ENCODE measurements around the gene ZNF503. TPM values are rescaled to one million over a fixed set of nuclear protein-coding genes. Genes with fewer than 3 reads are reported as not detected.

The ZNF503 gene
- total RNA-seq, 1 donor from 2014 or later = 8.9 TPM

GRCh38 chr10:75436896-75437295 lies 35.3 kb upstream of the ZNF503 start:
- peaks cover 12% of the 10 kb centered on the region for H3K36me3 Mint-ChIP-seq (ENCODE audit: low read depth, unreplicated experiment)
- H3K27me3 Mint-ChIP-seq (ENCODE audit: unreplicated experiment) = peaks cover 3% of the 10 kb centered on the region
- H3K27ac Mint-ChIP-seq (ENCODE audit: unreplicated experiment) = no peak overlapping the region
- no peak for DNase-seq (ENCODE audit: low spot score)
- TF ChIP-seq, protein P1, sequence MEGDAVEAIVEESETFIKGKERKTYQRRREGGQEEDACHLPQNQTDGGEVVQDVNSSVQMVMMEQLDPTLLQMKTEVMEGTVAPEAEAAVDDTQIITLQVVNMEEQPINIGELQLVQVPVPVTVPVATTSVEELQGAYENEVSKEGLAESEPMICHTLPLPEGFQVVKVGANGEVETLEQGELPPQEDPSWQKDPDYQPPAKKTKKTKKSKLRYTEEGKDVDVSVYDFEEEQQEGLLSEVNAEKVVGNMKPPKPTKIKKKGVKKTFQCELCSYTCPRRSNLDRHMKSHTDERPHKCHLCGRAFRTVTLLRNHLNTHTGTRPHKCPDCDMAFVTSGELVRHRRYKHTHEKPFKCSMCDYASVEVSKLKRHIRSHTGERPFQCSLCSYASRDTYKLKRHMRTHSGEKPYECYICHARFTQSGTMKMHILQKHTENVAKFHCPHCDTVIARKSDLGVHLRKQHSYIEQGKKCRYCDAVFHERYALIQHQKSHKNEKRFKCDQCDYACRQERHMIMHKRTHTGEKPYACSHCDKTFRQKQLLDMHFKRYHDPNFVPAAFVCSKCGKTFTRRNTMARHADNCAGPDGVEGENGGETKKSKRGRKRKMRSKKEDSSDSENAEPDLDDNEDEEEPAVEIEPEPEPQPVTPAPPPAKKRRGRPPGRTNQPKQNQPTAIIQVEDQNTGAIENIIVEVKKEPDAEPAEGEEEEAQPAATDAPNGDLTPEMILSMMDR (IDR thresholded peaks at IDR 0.05; ENCODE audit: unreplicated experiment) = no peak
- peaks cover 31% of the 10 kb centered on the region for H3K4me1 Mint-ChIP-seq (ENCODE audit: unreplicated experiment)
- no peak overlapping the region for H3K4me3 Mint-ChIP-seq (ENCODE audit: unreplicated experiment)
- H3K9me3 Mint-ChIP-seq (ENCODE audit: unreplicated experiment) = no peaks in the 10 kb centered on the region

- no peaks in the 10 kb centered on the region for H3K9me3 Mint-ChIP-seq (ENCODE audit: unreplicated experiment)
- peaks cover 35% of the 10 kb centered on the region for H3K4me1 Mint-ChIP-seq (ENCODE audit: unreplicated experiment)
- peaks cover 12% of the 10 kb centered on the region for H3K36me3 Mint-ChIP-seq (ENCODE audit: low read depth, unreplicated experiment)
- TF ChIP-seq, protein P1 (IDR thresholded peaks at IDR 0.05; ENCODE audit: unreplicated experiment) = no peak
- H3K4me3 Mint-ChIP-seq (ENCODE audit: unreplicated experiment) = no peak overlapping the region
- peaks cover 4% of the 10 kb centered on the region for H3K27me3 Mint-ChIP-seq (ENCODE audit: unreplicated experiment)
- H3K27ac Mint-ChIP-seq (ENCODE audit: unreplicated experiment) = no peak overlapping the region
- DNase-seq (ENCODE audit: low spot score) = no peak
Measured at GRCh38 chr10:75435291-75435690, 33.7 kb upstream of the ZNF503 start.

DNA sequence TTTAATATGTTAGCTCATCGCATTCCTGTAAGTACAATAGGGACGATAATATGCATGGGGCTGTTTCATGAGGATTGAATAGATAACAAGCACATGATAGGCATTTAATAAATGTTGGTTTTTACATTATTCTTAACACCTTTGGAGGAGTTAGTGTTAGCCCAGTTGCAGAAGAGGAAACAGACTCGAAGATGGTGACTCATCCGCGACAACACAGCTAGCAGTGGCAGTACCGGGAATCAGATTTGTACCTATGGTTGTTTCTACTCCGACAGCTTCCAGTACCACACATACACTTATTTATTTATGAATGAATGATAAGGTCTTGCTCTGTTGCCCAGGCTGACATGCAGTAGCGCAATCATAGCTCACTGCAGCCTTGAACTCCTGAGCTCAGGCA lies 32.7 kb upstream of the ZNF503 start:
- TF ChIP-seq, protein P1 (IDR thresholded peaks at IDR 0.05; ENCODE audit: unreplicated experiment) = no peak
- Mint-ChIP-seq H3K36me3 (ENCODE audit: low read depth, unreplicated experiment) (peaks cover 2% of the 10 kb centered on the region), H3K4me3 (ENCODE audit: unreplicated experiment) (no peak overlapping the region), H3K27me3 (ENCODE audit: unreplicated experiment) (peaks cover 3% of the 10 kb centered on the region), H3K27ac (ENCODE audit: unreplicated experiment) (no peak overlapping the region), H3K9me3 (ENCODE audit: unreplicated experiment) (no peaks in the 10 kb centered on the region), H3K4me1 (ENCODE audit: unreplicated experiment) (peaks cover 41% of the 10 kb centered on the region)
- no peak for DNase-seq (ENCODE audit: low spot score)

- Mint-ChIP-seq H3K4me1 (ENCODE audit: unreplicated experiment) (peaks cover 51% of the 10 kb centered on the region), H3K27ac (ENCODE audit: unreplicated experiment) (no peak overlapping the region), H3K9me3 (ENCODE audit: unreplicated experiment) (no peaks in the 10 kb centered on the region), H3K27me3 (ENCODE audit: unreplicated experiment) (peaks cover 4% of the 10 kb centered on the region), H3K4me3 (ENCODE audit: unreplicated experiment) (peak overlapping the region; percentile 62), H3K36me3 (ENCODE audit: low read depth, unreplicated experiment) (no peaks in the 10 kb centered on the region)
- no peak for DNase-seq (ENCODE audit: low spot score)
- TF ChIP-seq, protein P1 (IDR thresholded peaks at IDR 0.05; ENCODE audit: unreplicated experiment) = no peak
Measured at GRCh38 chr10:75433216-75433615, 31.7 kb upstream of the ZNF503 start.

GRCh38 chr10:75432763-75433162 lies 31.2 kb upstream of the ZNF503 start:
- Mint-ChIP-seq H3K27ac (ENCODE audit: unreplicated experiment) (no peak overlapping the region), H3K36me3 (ENCODE audit: low read depth, unreplicated experiment) (no peaks in the 10 kb centered on the region), H3K4me3 (ENCODE audit: unreplicated experiment) (no peak overlapping the region), H3K4me1 (ENCODE audit: unreplicated experiment) (peaks cover 56% of the 10 kb centered on the region), H3K27me3 (ENCODE audit: unreplicated experiment) (peaks cover 5% of the 10 kb centered on the region), H3K9me3 (ENCODE audit: unreplicated experiment) (no peaks in the 10 kb centered on the region)
- TF ChIP-seq, protein P1 (IDR thresholded peaks at IDR 0.05; ENCODE audit: unreplicated experiment) = no peak
- DNase-seq (ENCODE audit: low spot score) = no peak
